ENCODE measurements around the gene DSCAM. TPM values are rescaled to one million over a fixed set of nuclear protein-coding genes. Genes with fewer than 3 reads are reported as not detected.
A peak's percentile ranks its signal among the peaks of the same experiment; 100 is the strongest.
"Not testable (repeated sequence)": the region's sequence is repeated elsewhere in the genome, so short reads cannot be mapped to it uniquely, and the experiment has no call there.

The DSCAM gene
- total RNA-seq, 1 experiment from 2014 or later, result not detected

DNA sequence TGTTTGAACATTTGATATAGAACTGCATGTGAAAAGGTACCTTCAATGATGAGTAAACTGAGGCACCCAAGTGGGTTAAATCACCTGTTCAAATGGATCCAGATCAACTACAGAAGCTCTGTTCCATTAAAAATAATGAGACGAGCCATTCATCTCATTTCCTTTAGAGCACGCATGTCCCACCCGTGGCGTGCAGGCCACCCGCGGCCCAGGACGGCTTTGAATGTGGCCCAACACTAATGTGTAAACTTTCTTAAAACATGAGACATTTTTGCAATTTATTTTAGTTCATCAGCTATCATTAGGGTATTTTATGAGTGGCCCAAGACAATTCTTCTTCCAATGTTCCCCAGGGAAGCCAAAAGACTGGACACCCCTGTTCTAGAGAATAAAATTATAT lies 381.6 kb downstream of the DSCAM start:
- DNase-seq (ENCODE audit: low read depth), result no peak
- in situ Hi-C loops (cut with HindIII; ENCODE audit: low pct_unique_long_range_greater_than_20kb, low sequenced_read_pairs), result no loop called here

DNA sequence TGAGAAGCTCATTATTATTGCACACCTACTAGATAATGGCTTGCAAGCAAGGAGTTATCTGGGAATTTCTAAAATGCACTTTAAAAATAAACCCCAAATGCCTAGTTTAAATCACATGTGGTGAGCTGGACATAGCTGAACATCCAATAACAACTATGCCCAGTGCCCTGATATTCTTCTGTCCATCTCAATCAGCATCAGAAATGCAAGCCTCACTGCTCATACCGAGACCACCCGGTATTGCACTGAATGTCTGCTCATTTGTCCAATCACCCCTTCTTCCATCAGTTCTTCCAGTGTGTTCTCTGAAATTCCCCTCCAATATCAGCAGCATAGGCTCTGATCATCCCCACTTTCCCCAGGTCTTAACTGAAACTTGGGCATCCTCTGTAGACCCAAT lies 383.8 kb downstream of the DSCAM start:
- no peak for DNase-seq (ENCODE audit: low read depth)
- in situ Hi-C loops (cut with HindIII; ENCODE audit: low pct_unique_long_range_greater_than_20kb, low sequenced_read_pairs), result no loop called here

DNA sequence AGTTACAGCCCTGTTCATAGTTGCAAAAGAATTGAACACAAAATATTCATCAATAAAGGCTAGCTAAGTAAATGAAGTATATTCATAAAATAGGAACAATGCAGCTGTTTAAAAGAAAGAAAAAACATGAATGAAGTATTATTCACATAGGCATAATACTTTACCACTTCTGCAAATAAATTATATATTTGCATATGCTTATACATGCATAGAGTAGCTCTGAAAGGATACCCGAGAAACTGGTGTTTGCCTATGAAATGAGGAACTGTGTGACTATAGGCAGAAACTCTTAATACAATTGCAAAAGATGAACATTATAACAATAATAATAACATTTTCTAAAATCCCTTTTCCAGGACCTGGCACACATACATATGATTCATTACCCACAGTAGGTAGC lies 385.9 kb downstream of the DSCAM start:
- no peak for DNase-seq (ENCODE audit: low read depth)
- in situ Hi-C loops (cut with HindIII; ENCODE audit: low pct_unique_long_range_greater_than_20kb, low sequenced_read_pairs), result no loop called here

DNA sequence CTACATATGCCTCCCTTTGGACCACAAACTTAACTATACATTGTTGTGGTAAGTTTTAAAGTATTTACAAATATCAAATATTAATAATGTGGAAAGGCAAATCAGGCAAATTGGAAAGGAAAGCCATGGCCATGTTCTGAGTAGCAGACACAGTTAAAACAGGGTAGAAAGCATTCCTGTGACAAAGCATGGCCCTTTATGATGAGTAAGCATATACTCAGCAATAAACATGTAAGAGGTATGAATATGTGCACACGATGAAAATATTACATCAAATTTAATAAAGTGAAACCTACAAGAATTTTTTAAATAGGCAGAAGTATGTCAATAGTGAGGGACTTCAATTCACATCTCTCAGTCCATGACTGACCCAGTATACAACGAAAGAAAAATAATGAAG lies 389.2 kb downstream of the DSCAM start:
- DNase-seq (ENCODE audit: low read depth), result no peak
- in situ Hi-C loops (cut with HindIII; ENCODE audit: low pct_unique_long_range_greater_than_20kb, low sequenced_read_pairs), result no loop called here

DNA sequence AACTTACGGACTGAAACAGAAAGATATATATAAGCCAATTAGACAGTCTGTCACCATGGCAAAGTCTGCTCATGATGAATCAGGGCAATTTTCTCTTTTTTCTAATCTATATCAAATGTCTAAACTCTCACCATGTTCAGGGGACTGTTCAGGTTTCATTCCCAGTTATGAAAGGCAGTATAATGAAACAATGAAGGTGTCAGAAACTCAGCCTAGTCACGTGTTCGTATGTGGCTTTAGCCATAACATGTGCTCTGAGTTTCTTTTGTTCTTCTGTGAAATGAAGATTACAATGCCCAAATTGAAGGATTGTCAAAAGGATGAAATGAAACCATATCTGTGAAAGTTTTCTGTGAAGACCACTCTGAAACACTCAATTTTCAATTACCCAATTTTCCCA lies 392.9 kb downstream of the DSCAM start:
- DNase-seq (ENCODE audit: low read depth), result no peak
- in situ Hi-C loops (cut with HindIII; ENCODE audit: low pct_unique_long_range_greater_than_20kb, low sequenced_read_pairs), result no loop called here

DNA sequence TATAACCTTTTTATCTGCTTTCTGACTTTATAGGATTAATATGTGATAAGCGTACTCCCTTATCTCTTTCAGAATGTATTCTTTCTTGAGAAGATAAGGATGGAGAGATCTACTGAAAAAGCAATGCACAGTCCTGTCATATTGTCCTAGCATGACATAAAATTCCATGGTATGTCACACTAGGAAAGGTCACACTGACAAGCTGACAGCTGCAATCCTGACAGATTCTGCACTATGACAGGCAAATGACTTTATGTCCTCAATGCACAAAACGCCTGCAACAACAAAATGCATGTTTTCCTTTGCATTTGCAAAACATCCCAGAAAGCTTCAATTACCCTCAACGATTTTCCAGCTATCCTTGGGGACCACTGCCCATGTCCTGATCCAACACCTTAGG lies 393.8 kb downstream of the DSCAM start:
- in situ Hi-C loops (cut with HindIII; ENCODE audit: low pct_unique_long_range_greater_than_20kb, low sequenced_read_pairs), result no loop called here
- DNase-seq (ENCODE audit: low read depth), result no peak

DNA sequence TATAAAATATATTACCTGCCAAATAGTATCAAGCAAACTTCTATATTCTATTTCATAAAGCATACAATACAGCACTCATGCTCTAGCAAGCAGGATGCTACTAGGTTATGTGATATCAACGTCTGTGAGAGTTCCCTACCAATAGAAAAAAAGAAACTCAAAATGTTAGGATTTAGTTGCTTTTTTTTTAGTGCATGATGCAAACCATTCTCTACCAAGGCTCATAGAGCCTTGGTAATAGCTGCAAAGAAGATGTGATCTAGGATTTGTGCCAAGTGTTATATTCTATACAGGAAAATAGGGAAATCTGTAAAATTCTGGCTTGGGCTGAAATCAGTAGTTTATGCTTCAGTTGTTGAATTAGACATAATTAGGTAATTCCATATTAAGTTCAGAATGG lies 394.4 kb downstream of the DSCAM start:
- no peak for DNase-seq (ENCODE audit: low read depth)
- in situ Hi-C loops (cut with HindIII; ENCODE audit: low pct_unique_long_range_greater_than_20kb, low sequenced_read_pairs), result no loop called here

DNA sequence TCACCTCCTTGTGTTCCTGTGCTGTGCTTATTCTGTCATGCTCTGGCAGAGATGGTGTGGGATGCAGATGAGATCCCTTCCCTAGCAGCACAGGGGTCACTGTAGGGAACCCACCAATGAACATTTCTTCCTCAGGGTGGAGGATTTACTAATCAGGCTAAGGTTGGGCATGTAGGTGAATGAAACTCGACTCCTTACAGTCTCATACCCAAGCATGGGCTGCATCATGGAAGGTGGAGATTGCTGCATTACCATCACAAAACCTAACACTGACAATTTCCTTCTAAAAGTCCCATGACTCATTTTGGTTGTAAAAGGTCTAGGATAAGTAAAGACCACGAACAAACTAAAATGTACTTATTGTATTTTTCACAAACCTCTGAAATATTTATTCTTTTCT lies 399.9 kb downstream of the DSCAM start:
- in situ Hi-C loops (cut with HindIII; ENCODE audit: low pct_unique_long_range_greater_than_20kb, low sequenced_read_pairs), result no loop called here
- no peak for DNase-seq (ENCODE audit: low read depth)

DNA sequence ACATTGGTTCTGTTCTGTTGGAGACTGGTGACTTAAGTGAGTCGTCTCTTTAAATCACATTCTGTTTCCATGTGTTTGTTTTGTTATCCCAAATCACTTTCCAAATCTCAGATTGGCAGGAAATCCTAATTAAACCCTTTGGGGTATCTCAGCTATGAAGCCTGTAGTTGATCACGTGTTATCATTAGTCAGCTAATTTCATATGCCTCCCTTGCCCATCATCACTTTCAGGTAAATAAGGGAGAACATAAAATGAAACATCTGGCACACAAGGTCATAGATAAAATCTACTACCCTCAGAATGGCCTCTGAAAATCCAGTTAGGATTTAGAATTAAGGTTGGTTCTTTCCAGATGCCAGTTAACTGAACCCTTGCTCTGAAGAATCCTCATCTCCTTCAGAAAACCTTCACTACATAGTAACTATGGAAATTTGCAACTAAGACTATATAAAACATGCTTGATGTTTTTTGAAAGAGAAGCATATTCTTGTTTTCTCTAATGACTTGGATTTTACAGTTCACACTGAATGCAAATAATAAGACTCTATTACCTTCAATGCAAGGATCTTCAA lies 401.5 kb downstream of the DSCAM start:
- in situ Hi-C loops (cut with HindIII; ENCODE audit: low pct_unique_long_range_greater_than_20kb, low sequenced_read_pairs), result no loop called here
- no peak for DNase-seq (ENCODE audit: low read depth)

DNA sequence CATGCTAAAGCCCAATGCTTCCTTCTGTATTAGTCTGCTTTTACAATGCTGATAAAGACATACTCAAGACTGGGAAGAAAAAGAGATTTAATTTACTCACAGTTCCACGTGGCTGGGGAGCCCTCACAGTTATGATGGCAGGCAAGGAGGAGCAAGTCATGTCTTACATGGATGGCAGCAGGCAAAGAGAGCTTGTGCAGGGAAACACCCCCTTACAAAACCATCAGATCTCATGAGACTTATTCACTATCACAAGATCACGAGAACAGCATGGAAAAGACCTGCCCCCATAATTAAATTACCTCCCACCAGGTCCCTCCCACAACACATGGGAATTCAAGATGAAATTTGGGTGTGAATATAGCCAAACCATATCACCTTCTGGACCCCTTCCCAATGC lies 407.4 kb downstream of the DSCAM start:
- DNase-seq (ENCODE audit: low read depth); in situ Hi-C loops (cut with HindIII; ENCODE audit: low pct_unique_long_range_greater_than_20kb, low sequenced_read_pairs): not testable (repeated sequence)

DNA sequence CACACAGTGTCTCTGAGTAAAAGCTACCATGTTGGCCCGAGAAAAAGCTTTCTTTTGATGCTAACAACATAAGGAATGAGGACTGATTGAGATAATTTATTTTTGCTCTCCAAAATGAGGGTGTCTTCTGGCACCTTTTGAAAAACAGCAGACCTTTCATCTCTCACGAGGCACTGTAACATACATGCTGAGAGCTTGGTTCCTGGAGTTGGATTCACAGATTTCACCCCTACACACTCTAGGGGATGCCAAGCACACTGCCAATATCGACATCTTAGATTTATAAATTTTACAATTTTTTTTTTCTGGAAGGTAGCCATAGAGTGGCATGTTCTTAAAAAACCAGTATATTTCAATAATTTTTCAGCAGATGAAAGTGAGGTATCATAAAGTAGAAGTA lies 408.3 kb downstream of the DSCAM start:
- in situ Hi-C loops (cut with HindIII; ENCODE audit: low pct_unique_long_range_greater_than_20kb, low sequenced_read_pairs), result no loop called here

DNA sequence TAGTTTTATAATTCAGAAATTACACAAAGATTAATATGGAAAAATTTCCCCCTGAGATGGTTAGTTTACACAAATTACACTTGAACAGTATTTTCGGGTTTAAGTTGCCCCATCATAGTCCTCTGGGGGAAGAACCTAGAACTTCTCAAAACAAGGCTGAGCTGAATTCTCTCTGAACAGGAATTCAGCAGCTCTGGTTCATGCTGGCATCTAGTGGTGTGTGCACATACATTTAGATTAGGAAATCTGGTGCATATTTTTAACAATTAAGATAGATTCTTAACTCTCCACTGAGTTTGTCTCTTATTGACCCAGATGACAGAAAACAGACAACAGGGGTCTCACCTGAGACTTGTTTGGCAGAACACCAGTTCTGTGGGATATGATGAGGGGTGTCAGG lies 410.7 kb downstream of the DSCAM start:
- in situ Hi-C loops (cut with HindIII; ENCODE audit: low pct_unique_long_range_greater_than_20kb, low sequenced_read_pairs), result no loop called here
- no peak for DNase-seq (ENCODE audit: low read depth)

More for the DNA sequence above, 408.3 kb downstream of the DSCAM start:
- DNase-seq (ENCODE audit: low read depth), result no peak

DNA sequence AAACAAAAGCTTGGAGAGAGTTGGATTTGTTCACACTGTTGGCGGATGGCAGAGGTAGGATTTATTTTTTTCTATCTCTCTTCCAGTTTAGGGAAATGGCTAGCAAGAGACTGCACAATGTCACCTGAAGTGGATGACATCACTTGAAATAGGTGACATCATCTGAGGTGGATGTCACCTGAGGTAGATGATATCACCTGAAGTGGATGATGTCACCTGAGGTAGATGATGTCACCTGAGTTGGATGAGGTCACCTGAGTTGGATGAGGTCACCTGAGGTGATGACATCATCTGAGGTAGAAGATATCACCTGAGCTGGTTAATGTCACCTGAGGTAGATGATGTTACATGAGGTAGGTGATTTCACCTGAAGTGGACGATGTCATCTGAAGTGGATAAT lies 413.4 kb downstream of the DSCAM start:
- no peak for DNase-seq (ENCODE audit: low read depth)
- in situ Hi-C loops (cut with HindIII; ENCODE audit: low pct_unique_long_range_greater_than_20kb, low sequenced_read_pairs), result no loop called here

DNA sequence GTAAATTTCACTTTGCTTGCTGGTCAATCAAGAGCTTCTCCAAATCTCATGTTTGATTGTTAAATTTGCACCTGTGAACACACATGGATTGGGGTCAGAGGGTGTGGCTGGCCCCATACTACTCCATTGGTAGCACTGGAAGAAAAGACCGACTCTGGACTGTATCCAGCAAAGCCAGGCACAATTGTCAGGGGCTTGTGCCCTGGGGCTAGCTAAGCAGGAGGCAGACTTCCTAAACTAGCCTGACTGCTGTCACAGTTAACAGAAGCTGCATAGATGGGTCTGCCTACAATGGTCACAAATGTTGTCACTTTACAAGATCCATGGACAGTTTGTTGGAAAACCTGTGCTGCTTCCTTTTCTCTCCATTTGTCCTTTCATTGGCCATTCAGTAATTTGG lies 421.0 kb downstream of the DSCAM start:
- no peak for DNase-seq (ENCODE audit: low read depth)
- in situ Hi-C loops (cut with HindIII; ENCODE audit: low pct_unique_long_range_greater_than_20kb, low sequenced_read_pairs), result no loop called here

DNA sequence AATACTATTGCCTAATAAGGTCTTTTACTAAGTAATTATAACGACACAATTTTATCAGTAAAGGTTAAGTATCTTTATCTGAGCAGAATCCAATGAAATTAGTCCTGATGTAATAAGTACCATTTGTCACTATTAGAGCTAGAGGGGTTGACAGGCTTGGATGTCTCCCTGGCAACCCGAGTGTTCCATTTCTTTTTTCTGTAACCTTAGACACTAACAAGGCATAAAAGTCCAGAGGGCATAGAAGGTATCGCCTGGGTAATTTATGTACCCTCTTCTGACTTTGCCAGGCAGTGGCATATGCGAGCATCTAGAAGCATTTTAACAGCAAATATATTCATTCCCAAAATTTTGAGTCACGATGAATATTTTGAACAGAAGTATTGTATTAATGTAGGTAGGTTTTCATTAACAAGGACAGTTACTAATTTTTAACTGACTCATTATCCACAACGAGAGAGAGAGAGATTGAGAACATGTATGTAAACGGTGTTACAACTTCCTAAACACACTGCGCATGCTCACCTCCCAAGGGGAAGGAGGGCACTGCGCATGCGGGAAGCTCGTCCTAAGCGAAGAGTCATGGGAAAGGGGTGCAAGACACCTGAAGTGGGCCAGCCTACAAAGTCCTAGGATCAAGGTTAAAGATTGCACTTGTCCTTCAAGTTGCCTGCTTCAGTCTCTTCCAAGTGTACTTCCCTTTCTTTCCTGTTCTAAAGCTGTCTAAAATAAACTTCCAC lies 423.9 kb downstream of the DSCAM start:
- peak; percentile 13 for DNase-seq (ENCODE audit: low read depth)
- in situ Hi-C loops (cut with HindIII; ENCODE audit: low pct_unique_long_range_greater_than_20kb, low sequenced_read_pairs), result no loop called here

DNA sequence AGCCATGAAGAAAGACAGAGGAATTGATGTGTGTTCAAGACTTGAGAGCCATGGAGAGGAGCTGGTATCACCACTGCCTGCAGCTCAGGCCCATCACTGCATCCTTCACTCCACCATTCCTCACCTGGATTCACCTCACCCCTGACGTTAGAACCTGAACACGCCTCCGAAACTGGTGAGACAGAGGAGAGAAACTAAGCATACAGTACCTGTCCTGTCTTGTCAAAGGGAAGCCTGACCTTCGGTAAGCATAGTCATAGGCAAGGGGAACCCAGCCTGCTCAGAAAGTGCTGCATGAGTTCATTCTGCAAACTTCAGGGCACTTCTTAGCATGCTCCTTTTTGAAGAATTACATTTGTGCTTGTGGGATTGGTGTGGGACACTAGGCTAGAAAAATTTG lies 425.8 kb downstream of the DSCAM start:
- no peak for DNase-seq (ENCODE audit: low read depth)
- in situ Hi-C loops (cut with HindIII; ENCODE audit: low pct_unique_long_range_greater_than_20kb, low sequenced_read_pairs), result no loop called here

DNA sequence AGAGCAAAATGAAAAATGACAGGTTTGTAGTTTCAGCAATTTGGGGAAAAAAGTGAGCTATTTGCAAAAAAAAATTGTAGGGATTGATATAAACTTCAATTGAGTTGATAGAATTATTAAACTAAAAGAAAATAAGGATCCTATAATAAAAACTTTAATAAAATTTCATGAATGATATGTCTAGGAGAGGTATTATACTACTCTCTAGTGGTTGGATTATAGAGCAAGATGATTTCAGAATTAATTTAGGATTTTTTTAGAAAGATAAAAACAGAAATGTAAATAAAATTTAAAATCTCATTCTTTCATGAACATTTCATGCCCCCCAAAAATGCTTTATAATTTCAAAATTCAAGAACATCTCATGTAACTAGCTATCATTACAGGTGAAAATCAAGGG lies 430.4 kb downstream of the DSCAM start:
- no peak for DNase-seq (ENCODE audit: low read depth)
- in situ Hi-C loops (cut with HindIII; ENCODE audit: low pct_unique_long_range_greater_than_20kb, low sequenced_read_pairs), result no loop called here

DNA sequence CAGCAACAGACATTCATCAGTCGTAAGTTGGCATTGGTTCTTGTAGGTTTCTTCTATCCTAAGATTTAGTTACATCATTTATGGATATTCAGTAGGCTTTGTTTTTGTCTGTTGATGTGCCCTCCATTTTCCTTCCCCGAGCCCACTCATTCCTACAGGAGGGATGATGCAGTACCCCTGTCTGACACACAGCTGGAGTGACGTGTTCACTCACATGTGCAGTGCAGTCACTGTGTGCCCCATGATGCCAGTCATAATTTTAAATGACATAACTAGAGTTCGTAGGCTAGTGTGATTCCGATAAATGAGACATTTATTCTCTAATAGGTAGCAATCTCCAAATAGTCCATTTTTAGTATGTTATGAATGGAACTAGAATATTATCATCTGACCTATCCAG lies 438.4 kb downstream of the DSCAM start:
- in situ Hi-C loops (cut with HindIII; ENCODE audit: low pct_unique_long_range_greater_than_20kb, low sequenced_read_pairs), result no loop called here

DNA sequence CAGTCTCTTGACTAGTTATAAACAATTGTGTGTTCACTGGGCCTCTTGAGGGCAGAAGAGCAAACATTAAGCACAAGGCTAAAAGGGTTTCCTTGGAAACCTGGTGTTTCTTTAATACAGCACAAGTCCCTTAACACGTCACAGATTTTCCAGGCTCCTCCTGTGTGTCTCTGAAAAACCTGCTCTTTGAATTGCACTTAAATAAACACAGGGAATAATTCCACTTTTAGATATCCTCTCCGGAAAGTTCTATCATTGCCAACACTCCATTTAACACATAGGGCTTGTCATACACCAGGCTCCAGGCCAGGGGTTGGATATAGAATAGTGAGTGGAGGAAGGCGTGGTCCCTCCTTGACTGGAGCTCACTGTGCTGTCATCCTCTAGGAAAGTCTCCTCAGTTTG lies 442.6 kb downstream of the DSCAM start:
- in situ Hi-C loops (cut with HindIII; ENCODE audit: low pct_unique_long_range_greater_than_20kb, low sequenced_read_pairs), result no loop called here
- DNase-seq (ENCODE audit: low read depth), result no peak

More for the DNA sequence above, 438.4 kb downstream of the DSCAM start:
- DNase-seq (ENCODE audit: low read depth), result no peak

DNA sequence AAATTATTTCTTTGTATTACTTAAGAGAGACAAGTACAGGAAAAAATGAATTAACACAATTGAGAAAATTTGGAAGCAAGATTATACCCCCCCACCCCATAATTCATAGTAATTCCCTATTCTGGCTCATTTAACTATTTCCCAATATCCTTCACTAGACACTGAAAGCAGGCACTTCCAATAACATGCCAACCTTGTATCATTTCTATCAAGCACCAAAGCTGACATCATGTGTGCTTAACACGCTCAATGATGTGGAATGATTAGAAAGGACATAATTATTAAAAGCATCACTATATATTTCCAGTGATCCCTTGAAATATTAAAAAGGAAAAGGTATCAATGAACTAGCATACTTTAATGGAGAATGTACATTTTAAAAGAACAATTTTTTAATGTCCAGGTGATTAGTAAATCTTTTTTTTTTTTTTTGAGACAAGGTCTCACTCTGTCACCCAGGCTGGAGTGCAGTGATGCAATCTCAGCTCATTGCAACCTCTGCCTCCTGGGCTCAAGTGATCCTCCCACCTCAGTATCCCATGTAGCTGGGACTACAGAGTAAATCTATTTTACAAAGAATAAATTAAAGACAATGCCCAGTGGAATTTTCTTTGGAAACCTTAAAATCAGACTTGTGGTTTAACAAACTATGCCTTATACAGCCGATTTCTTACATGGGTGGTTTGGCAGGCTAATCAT lies 443.9 kb downstream of the DSCAM start:
- in situ Hi-C loops (cut with HindIII; ENCODE audit: low pct_unique_long_range_greater_than_20kb, low sequenced_read_pairs), result no loop called here
- DNase-seq (ENCODE audit: low read depth), result no peak

Data from Caki2 (cell line).